Medulla oblongata (tissue), 1 donor: Measurements from ENCODE around the gene C15orf61.
A peak's percentile ranks its signal among the peaks of the same experiment; 100 is the strongest.

ENCODE experiments used
- DNase-seq: peaks from one replicate; pipeline ENCODE4 v3.0.0-alpha.2; 2015; ENCODE audit errors: extremely low spot score

The C15orf61 gene

DNA sequence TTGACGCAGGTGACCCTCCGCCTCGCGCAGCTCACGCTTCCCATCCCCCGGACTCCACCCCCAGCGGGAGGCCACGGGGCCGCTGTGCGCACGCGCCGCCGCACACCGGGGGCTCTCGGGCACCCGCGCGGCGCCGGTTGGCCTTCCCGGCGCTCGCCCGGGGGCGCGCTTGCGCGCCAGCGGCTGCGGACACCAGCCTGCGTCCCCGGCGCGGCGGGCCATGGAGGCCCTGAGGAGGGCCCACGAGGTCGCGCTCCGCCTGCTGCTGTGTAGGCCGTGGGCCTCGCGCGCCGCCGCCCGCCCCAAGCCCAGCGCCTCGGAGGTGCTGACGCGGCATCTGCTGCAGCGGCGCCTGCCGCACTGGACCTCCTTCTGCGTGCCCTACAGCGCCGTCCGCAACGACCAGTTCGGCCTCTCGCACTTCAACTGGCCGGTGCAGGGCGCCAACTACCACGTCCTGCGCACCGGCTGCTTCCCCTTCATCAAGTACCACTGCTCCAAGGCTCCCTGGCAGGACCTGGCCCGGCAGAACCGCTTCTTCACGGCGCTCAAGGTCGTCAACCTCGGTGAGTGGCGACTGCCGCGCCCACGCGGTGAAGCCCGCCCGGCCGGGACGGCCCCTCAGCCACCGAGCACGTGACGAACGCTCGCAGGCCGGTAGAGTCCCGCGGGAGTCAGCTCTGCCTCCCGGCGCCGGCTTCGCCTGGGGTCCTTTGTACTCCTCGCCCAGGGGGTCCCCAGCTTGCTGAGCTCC, at the start of gene C15orf61:
Gene C15orf61 (plus strand): TSS at position 103 of the 754 bp plus-strand sequence. CDS start 118 bp downstream, at position 221.
- DNase-seq, result peak; percentile 86

DNA sequence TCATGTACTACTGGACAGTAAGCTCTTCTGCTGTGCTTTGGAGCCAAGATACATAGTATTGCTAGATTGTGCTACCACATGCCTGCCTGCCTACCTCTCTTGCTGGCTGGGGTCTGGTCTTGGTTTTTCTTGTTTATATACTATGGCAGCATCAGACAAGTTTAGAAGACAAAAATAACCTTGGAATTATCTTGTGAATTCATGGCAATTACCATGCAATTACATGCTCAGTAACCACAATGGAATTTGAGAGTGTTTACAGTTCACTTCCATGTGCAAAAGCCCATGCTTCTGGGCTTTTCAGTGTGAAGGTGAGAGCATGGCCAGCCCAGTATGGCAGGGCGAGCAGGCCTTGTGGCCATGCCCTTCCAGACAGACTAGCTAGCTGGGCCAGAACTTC, 48.0 kb upstream of the C15orf61 start:
- DNase-seq, result no peak

DNA sequence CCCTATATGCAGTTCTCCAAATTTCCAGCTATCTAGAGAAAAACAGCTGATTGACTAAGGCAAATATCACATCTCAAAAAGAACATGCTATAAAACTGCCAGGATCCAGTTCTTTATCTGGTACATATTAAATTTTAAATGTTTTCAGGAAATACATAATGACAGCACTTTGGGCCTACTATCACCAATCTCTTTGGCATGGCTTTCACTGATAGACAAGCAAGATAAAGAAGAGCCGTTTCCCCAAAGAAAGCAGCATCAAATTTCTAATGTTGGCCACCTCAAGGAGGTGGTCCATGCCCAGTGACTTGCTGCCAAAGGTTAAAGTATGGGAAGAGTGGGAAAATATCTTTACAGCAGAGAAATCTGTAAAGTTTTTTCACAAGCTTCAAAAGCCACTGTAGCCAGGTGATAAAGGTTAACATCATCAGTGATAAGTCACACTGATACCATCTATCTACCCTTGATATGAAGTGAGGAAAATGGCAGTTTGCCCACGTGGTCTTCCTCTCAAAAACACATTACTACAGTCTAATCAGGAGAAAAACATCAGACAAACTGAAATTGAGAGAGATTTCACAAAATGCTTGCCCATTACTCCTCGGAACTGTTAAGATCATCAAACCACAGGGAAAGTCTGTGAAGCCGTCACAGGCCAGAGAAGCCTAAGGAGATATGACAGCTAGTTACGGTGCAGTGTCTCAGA, 46.4 kb upstream of the C15orf61 start:
- no peak for DNase-seq

DNA sequence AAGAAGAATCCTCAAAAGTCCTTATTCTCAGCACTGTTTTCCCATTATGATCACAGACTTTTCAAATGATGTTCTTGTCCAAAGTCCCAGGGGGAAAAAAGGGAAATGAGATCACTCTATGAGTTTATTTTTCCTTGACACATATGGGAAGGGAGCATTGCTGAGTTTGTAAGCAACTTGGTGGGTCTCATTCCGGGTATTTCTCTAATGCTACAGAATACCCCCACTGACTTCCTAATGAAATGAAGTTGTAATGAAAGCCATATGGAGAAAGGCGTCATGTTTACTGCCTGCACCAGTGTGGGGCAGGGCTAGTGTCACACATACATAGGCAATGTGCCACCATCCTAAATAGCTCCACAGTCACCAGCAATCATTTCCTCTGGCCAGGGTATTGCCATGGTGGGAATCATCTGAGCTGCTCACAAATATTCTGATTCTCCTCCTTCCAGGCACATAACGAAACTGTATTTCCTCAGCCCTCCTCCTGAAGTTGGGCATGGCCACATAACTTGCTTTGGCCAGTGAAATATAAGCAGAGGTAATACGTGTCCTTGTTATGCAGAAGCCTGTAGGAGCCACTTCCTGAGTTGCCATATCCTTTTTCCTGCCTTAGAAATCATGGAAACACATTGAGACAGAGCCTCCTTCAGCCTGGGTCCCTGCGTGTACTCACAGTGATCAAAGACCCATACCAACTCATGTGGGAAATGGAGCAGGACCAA, 41.0 kb upstream of the C15orf61 start:
- no peak for DNase-seq

DNA sequence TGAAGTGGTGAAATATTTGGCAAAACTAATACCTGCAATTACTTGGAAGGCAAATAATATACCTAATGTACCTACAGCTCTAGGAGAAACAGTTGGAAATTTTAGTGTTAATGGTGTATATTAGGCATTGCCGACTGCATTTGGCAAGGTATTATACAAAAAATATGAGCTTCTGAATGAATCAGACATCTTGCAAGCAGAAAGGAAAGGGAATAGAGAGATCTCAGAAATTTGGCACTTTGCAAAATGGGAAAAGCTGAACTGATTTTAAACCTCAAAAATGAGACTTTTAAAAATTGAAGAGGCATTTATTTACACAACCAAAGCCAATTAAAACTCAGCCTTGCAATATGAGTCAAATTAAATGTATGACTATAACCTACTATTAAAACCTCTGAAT, 40.2 kb upstream of the C15orf61 start:
- DNase-seq, result no peak

DNA sequence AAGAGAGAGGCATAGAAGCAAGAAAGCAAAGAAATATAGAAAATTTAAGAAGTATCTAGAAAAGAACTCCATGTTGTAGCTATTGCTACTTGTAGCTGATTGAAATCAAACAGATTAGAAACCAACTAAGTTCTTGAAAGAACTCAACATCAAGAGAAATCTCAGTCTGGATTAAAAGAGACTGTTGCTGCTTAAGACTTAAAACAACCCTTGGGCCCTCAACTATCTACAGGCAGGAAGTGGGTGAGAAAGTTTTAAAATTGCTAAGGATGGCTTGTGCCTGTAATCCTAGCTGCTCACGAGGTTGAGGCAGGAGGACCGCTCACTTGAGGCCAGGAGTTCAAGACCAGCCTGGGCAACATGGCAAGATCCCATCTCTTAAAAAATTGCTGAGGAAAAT, 39.3 kb upstream of the C15orf61 start:
- DNase-seq, result no peak

DNA sequence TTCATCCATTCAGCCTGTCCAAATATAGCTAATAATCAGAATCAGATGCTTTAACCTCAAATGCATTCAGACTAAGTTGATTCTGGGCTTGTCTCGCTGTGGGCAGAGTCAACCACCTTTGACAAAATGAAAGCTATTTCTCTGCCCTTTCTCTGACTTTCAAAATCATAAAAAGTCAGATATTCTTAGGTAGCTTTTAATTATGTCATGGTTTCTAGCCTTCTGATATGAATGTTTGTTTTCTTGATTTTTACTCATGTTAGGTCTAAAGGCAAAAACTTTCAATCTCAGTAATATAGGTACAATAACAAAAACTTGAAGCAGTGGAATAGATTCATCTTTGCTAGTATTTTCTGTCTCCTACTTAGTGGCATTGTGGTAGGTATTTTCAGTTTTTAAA, 25.3 kb upstream of the C15orf61 start:
- no peak for DNase-seq

DNA sequence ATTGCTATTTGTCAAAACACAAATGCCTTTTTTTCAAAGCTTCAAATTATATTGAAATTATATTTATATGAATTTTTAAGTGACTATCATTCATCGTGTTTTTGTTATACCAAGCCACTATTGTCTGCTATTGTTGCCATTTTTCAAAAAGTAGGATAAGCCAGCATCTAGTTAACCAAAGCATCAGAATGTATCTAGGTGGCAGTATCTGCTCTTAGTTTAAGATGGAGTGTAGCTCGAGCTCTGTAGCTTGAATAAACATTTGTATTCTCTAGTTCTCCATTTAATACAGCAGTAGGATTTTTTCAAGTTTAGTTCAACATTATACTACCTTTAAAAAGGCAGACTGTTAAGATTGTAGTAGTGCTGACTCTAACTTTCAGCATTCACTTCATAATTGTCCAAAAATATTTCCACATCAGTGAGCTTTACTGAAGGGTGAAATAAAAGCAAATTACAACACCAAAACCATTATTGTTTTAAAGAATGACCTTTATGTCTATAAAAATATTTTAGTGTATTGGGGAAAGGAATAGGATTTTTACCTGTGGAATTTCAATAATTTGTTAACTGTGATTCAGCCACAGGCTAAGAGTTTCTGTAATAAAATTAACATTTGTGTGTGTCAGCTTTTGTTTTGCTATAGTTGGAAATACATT, 19.6 kb upstream of the C15orf61 start:
- DNase-seq, result peak; percentile 76

DNA sequence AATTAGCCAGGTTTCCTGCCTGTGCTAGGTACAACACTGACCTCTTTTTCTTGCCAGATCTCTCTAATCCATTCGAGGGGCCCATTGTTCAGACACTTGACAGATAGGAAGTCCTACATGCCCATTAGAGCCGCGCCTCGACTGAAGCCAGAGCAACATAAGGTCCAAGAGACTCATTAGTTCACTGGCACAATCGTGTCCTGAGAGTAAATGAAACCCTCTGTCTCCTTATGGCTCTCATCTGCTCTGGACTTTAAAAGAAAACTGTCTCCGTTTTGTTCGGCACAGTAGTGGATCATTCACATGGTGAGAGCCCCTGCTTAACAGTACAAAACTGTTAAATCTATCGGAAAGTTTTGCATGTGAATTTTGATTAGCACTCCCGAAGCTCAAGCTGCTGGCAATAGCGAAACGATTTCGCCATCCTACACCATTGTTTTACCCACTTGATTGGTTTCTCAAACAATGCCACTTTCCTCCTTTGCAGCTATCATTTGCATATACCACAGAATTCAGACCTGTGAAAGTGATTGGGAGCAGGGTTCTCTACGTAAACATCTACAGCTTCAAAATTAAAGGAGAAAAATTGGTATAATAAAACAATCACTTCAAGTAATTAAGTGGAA, 19.0 kb upstream of the C15orf61 start:
- peak; percentile 25 for DNase-seq

DNA sequence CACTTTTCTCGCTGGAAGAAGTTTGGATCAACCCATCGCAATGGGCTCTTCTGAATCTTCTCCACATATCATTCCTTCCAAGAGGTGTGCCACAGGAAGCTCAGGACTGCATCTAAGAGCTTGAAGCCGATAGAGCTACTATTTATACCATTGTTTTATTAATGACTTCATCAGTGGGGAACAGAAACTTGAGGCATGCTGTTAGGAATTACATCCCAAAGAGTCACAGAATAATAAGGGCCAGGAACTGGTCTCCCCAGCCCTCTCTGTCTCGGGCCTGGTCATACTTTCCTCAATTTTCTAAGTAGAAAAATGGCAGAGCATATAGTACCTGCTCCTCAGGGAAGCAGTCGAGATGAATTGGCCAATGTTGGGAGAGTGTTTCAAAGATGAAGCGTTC, 16.9 kb upstream of the C15orf61 start:
- no peak for DNase-seq

DNA sequence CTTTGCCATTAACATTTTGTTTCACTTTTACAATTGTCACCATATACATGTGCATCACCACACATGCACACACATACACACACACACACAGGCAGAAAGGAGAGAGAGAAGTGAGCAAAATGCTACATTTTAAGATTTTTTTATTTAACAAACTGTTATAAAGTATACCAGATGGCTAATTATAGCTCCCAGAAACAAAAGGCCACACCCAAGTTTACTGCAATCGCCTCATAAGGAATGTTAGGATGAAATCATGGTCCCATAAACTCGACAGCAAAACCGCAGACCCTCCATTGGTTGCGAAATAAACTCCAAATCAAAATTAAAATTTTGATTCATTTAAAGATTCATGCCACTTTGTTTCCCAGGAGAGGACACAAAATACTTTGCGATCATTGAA, 16.1 kb upstream of the C15orf61 start:
- DNase-seq, result no peak

DNA sequence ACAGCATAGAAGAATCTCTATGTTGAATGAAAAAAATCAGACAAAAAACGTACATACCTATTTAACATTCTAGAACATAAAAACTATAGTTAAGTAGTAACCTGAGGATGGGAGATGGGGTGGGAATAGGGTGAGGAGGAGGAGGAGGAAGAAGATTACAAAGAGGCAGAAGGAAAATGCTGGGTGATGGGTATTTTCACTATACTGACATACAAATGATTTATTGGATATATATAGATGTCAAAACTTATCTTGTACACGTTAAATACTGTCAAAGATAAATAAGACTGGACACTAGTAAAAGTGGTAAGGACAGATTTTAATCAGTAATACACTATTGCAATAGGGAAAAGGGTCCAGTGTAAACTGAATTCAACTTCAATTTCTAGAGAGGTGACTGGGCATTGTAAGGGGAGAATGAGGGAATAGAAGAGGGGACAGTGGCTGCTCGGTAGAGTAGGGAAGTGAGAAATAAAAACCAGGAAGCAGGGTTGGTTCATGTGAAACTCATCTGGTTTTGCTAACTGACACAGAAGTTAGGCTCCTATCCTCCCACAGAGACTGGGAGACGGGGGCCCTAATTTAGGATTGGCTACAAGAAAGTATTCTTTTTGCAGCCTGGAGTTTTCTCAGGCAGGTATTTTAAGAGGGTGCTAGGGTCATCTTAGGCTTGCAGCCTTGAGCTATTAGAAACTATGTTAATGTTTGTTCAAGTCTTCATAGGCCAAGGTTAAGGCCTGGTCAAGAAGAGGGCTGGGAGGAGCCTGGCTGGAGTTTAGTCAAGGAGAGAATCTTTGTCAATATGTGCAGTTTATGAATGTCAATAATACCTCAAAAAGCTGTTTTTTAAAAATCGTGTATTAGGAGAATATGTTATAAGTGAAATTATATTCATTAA, 15.0 kb upstream of the C15orf61 start:
- DNase-seq, result peak; percentile 54

DNA sequence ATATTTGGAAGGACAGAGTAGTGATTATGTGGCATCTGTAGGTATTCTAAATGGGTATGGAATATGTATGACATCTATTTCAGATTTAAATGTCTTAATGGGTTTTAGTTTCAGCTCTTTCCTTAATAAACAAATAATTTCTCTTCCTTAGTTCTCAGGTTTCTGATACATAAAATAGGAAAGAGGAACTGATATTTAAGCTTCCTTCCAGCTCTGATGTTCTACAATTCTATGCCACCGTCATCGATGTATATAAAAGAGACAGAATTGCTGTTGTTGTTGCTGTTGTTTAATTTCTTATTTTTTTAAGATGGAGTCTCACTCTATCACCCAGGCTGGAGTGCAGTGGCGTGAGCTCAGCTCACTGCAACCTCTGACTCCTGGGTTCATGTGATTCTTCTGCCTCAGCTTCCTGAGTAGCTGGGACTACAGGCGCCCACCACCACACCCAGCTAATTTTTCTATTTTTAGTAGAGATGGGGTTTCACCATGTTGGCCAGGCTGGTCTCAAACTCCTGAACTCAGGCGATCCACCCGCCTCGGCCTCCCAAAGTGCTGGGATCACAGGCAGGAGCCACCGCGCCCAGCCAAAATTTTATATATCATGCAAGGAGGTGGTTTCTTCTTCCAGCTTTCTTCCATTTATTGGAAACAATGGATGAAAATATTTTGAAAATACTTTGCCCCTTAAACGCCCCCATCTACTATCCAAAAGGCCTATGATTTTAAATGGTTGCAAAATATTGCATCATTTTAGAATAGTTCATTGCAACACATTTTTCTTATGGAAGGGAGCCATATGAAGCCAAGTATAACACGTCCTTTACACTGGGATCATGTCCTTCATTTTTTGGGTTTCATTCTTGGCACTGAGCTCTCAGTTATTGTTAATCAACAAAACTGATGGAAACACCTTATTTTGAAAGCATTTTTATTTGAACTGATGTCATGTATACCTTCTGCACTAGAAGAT, 13.9 kb upstream of the C15orf61 start:
- DNase-seq, result no peak

DNA sequence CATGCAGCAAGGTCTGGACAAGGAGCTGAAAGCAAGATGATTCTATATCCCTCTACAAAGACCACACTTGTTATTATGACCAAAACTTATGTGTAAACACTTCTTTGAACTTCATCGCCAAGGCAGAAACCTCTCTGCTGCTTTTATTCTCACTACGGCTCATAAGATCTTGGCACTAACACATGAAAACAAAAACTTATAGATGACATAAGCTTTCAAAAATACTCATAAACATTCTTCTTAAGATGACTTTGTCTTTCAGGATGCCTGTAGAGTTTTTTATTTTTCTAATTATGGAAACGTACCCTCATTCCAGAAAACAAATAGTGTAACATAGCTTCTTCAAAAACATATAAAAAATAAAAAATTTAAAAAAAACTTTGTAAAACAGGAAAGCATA, 12.5 kb upstream of the C15orf61 start:
- DNase-seq, result no peak

DNA sequence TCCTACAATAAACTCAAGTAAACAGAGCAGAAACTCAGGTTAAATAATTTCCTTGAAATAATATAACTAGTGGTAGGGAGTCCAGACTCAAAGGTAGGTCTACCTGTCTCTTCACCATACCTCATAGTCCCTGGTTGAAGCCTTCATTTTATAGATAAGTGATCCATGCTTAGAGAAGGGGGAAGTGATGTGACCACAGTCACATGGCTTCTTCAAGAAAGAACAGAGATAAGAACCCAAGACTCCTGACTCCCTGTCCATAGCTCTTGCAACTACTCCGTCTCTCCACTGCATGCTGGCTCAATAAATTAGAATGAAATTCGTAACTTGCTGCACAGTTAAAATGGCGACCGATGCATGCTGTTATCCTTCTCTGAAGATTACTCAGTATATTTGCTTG, 11.0 kb upstream of the C15orf61 start:
- DNase-seq, result no peak

DNA sequence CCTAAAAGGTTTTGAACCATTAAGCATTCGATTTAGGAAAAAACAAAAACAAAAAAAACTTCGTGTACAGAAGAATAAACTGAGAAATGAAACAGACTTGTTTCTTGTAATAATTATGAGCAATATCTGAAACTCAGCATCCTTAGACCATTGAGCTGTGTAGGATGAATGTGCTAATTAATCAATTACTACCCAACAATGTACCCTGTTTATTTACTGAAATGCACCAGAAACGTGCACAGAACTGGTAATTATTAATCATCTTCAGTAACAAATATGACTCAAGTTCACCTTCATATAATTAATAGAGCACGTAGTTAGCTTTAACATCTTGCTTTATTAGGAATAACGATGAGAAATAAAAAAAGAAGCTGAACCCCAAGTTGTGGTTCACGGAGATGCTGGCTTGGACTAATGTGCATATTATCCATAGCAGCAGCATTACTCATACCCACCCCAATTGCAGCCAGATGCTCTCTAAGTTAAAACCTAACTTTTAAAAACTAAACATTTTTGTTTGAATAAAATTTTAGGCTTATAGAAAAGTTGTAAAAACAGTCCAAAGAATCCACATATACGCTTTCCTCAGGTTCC, 10.2 kb upstream of the C15orf61 start:
- no peak for DNase-seq

DNA sequence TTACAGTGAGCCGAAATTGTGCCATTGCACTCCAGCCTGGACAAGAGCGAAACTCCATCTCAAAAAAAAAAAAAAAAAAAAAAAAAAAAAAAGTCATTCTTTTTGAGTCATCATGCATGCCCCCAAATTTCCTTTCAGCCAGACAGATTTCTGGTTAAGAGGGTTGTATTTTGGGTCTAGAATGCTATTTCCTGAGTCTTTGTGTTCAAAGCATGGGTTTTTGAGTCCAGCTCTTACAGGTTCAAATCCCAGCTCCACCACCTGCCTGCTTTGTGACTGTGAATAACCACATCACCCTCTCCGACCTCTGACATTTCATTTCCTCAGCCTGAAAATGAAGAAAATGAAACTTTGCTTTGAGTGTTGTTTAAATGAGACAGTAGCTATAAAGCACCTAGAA, 9.3 kb upstream of the C15orf61 start:
- DNase-seq, result no peak

DNA sequence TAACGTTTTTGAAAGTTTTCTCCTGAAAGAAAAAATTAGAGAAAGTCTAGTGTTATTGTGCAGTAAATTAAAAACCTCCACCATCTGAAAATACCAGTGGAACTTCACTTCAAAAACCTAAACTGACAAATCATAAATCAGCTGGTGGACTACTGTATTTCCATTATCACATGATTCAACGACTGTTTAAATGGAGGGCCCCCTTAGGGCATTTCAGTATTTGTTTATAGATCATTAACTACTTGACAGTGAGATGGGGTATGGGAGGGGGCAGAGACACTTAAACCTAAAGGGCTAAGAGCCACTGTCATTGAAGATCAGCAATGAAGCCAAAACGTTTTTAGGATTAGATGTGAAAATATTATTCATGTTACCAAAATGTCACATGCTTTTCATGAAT, 8.8 kb upstream of the C15orf61 start:
- no peak for DNase-seq
